Neural cell (in vitro differentiated cells): ENCODE results near the gene ILDR2.

Experiments
- CTCF ChIP-seq: fragments of 450-650 bp; IDR thresholded peaks from 2 replicates; pipeline ENCODE4 v1.5.1; 2014; ENCODE audit warnings: antibody characterized with exemption, mild to moderate bottlenecking, moderate library complexity; ENCODE audit not compliant: poor library complexity, severe bottlenecking
- EP300 ChIP-seq: fragments of 450-650 bp; conservative IDR thresholded peaks from 2 replicates; pipeline ENCODE4 v1.6.1; 2014; ENCODE audit warnings: antibody characterized with exemption, mild to moderate bottlenecking, moderate library complexity; ENCODE audit not compliant: poor library complexity, severe bottlenecking
- EZH2 ChIP-seq: fragments of 200-600, 300-800 bp; shearing (Covaris generic), sonication (generic); IDR thresholded peaks from 2 replicates; pipeline ENCODE4 v1.6.1; 2014; ENCODE audit warnings: antibody characterized with exemption, low read length, borderline replicate concordance, mild to moderate bottlenecking; ENCODE audit not compliant: insufficient read depth, poor library complexity, severe bottlenecking
- MXI1 ChIP-seq: fragments of 450-650 bp; conservative IDR thresholded peaks from 2 replicates; pipeline ENCODE4 v1.6.1; 2014; ENCODE audit warnings: antibody characterized with exemption, mild to moderate bottlenecking; ENCODE audit not compliant: poor library complexity, severe bottlenecking
- RAD21 ChIP-seq: fragments of 450-650 bp; conservative IDR thresholded peaks from 2 replicates; pipeline ENCODE4 v1.6.1; 2014; ENCODE audit warnings: antibody characterized with exemption, mild to moderate bottlenecking, moderate library complexity
- TAF1 ChIP-seq: IDR thresholded peaks from 2 replicates; pipeline ENCODE4 v1.6.1; 2012; ENCODE audit warnings: low read depth
- TF ChIP-seq, protein P1 (sequence below): IDR thresholded peaks from 2 replicates; pipeline ENCODE4 v1.6.1; 2012; ENCODE audit warnings: borderline replicate concordance

DNA sequence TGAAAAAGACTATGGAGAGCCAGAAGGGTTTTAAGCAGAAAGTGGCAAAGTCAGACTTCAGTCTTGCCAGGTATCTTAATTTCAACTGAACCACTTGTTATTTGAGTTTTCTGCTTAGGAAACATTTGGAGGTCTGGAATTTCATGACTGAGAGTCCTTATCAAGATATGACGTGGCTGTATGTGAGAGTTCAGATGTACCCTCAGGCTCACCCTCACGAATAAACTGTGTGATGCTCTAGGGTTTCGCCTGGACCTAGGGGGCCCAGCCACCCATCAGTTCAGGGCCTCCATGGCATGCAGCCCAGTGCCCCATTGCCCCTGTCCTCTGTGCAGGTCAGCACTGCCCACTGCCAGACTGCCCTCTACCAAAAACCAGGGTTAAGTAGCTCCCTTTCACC lies 68.7 kb downstream of the ILDR2 start:
- TF ChIP-seq EP300 (no peak), CTCF (no peak), EZH2 (no peak), RAD21 (no peak), TAF1 (no peak), MXI1 (no peak)
- TF ChIP-seq, protein P1, sequence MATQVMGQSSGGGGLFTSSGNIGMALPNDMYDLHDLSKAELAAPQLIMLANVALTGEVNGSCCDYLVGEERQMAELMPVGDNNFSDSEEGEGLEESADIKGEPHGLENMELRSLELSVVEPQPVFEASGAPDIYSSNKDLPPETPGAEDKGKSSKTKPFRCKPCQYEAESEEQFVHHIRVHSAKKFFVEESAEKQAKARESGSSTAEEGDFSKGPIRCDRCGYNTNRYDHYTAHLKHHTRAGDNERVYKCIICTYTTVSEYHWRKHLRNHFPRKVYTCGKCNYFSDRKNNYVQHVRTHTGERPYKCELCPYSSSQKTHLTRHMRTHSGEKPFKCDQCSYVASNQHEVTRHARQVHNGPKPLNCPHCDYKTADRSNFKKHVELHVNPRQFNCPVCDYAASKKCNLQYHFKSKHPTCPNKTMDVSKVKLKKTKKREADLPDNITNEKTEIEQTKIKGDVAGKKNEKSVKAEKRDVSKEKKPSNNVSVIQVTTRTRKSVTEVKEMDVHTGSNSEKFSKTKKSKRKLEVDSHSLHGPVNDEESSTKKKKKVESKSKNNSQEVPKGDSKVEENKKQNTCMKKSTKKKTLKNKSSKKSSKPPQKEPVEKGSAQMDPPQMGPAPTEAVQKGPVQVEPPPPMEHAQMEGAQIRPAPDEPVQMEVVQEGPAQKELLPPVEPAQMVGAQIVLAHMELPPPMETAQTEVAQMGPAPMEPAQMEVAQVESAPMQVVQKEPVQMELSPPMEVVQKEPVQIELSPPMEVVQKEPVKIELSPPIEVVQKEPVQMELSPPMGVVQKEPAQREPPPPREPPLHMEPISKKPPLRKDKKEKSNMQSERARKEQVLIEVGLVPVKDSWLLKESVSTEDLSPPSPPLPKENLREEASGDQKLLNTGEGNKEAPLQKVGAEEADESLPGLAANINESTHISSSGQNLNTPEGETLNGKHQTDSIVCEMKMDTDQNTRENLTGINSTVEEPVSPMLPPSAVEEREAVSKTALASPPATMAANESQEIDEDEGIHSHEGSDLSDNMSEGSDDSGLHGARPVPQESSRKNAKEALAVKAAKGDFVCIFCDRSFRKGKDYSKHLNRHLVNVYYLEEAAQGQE: no peak
